HG03097 (cell line): ENCODE measurements around the gene MRPL53.
A peak's percentile ranks its signal among the peaks of the same experiment; 100 is the strongest.

Source experiments
- ATAC-seq: cut with Tn5 transposase; IDR thresholded peaks from one replicate; pipeline ENCODE4 v1.9.1; 2021; ENCODE audit not compliant: unreplicated experiment, low FRiP score

The MRPL53 gene

DNA sequence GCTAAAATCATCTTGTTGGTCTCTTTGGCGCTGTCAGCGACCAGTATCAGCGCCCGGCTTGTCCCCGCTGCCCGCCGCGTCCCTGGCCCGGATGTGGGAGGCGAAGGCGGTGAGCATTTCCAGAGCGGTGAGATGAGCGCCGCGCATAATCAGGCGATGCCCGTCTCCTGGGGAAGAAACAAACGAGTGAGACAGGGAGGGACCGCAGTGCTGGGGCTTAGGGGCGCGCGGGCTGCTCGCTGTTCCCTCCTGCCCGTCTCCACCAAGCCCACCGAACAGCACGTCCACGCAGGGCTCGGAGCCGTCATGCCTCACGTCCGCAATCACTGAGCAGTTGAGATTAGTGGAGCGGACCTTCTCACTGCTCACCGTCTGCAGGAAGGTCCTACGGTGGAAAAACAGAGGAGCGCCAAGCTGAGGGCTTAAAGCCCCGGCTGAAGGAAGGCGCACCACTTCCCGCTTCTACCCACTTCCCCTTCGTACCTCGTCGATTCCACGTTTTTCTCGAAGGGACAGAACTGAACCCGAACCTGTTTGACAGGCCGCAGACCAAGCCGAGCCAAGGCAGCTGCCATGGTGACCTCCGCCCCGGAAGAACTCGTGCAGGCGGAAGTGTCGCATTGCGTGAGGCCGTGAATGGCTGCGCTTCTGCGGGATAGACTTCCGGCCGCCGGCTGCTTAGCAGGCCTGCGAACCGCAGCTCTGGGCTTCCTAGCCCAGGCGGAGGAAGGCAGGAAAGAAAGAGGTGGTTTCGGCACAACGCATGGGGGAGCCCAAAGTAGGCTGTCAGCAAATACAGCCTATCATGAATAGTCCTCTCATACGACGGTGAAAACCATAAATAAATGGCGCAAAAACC is at the start of gene MRPL53:
Gene MRPL53 (minus strand): TSS at position 595 of the 859 bp plus-strand sequence. CDS start 20 bp downstream, at position 575.
- peak; percentile 73 for ATAC-seq

DNA sequence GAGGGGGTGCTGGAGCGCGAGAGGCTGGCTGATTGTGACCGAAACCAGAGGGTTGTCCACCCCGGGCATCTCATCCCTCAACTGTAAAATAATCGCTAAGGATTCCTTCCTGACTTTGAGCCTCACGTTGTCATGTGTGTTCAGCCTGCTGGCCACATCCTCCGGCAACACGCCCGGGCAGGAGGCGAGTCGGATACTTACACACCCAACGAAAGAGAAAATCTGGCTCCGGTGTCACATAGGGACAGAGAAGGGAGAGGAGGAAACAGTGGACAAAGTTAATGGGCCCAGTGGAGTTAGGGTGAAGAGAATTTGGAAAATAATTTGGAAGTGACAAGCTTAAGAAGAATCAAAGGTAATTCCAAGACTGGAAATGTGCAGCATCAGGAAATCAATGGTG is 44.2 kb upstream of the MRPL53 start:
- ATAC-seq = no peak

DNA sequence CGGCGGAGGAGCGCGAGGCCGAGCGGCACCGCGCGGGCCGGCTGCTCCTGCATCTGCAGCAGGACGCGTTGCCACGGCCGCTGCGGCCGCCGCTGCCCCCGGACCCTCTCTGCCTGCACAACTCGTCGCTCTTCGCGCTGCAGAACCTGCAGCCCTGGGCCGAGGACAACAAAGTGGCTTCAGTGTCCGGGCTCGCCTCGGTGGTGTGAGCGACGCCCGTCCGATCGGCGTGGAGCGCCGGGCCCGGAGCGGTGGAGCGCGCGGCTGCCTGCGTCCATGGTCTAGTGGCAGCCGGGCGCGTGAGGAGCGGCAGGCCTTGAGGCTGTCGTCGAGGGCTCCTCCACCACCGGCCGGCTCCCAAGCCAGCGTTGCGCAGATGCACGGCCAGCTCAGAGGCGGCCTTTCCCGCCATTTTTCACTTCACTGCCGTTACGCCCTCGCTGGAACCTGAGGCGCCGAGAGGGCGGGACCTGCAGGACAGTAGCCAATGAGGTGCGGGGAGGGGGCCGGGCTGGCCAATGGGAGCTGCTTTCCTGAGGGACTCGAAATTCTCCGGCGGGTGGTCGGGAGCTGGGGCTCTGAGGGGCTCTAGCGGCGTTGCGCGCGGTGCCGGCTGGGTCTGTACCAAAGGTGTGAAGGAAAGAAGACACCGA is 43.6 kb upstream of the MRPL53 start:
- no peak for ATAC-seq

DNA sequence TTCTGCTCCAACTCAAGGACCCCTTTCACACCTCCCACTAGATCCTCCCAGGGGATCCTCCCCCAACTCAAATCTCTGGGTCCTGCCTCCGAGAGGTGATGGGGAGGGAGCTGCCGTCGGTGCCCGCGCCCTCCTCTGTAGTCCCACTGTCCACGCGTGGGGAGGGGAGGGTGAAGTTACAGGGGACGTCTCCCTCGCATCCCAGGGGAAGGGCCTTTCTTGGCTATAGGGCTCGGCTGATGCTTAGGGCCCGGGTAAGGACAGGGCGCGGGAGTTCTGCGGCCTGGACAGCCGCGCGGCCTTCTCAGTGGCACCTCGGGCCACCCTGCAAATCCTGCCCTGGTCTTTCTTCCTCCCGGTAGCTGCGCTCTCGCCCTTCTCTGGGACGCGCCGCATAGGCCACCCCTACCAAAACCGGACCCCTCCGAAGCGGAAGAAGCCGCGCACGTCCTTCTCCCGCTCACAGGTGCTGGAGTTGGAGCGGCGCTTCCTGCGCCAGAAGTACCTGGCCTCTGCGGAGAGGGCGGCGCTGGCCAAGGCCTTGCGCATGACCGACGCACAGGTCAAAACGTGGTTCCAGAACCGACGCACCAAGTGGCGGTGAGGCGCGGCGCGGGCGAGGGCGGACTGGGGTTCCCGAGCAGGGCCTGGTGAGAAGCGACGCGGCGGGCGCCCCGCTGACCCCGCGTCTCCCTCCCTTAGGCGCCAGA is 42.9 kb upstream of the MRPL53 start:
- no peak for ATAC-seq

DNA sequence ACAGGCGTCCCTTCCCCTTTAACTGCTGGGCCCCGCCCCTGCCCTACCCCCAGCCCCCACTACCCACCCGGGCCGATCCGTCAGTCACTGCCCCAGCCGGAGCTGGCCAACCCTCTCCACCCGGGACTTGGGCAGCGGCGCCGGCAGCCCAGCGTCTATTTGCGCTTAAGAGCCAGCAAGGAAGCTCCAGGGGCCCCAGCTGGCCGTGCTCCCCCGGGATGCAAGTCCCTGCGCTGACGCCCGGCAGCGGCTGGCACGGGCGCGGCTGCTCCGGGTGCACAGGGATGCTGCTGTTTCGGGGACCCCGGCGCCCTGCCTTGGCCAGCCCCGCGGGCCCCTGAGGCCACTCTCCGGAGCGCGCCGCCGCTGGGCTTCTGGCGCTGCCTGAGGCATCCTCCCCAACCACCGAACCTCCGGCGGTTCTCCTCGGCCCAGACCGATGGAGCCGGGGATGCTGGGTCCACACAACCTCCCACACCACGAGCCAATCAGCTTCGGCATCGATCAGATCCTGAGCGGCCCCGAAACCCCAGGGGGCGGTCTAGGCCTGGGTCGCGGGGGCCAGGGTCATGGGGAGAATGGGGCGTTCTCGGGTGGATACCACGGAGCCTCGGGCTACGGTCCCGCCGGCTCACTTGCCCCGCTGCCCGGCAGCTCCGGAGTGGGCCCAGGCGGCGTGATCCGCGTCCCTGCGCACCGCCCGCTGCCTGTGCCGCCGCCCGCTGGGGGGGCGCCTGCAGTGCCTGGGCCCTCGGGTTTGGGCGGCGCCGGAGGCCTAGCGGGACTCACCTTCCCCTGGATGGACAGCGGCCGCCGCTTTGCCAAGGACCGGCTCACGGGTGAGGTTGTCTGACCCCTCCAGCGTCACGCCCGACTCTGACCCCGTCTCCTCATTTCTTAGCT is 42.1 kb upstream of the MRPL53 start, which contains the start of gene TLX2:
Gene TLX2 (plus strand): TSS at position 83 of the 903 bp plus-strand sequence. CDS start 357 bp downstream, at position 440.
- no peak for ATAC-seq

DNA sequence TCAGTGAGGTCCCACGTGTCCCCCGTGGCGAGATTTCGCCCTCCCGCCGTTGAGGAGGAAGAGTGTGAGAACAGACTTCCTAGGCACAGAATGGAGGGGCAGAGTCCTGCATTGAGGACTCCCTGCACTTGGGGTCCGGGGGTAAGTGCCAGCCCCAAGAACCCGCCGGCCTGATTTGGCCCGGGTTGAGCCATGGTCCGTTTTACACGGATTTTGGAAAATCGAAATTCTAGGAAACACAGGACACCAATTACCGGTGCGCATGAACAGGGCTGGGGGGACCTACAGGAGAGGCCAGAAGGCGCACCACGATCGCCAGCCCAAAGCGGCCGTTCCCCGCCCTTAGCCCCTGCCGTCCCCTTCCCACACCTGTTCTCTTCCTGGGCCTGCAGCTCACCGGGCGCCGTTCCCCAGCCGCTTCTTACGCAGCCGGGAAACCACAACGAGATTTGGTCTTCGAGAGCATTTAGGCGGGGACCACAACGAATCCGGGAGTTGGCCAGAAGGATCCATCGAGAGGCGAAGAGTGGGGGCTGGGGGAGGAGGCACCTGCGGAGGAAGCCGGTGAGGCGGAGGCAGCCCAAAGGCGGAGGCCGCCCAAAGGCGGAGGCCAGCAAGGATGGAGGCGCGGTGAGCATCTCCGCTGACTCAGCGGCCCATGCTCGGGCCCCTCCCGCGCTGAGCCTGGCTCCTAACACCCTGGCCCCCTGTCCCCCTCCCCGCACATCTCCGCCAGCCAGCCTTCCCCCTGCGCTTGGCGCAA is 41.3 kb upstream of the MRPL53 start:
- ATAC-seq = no peak

DNA sequence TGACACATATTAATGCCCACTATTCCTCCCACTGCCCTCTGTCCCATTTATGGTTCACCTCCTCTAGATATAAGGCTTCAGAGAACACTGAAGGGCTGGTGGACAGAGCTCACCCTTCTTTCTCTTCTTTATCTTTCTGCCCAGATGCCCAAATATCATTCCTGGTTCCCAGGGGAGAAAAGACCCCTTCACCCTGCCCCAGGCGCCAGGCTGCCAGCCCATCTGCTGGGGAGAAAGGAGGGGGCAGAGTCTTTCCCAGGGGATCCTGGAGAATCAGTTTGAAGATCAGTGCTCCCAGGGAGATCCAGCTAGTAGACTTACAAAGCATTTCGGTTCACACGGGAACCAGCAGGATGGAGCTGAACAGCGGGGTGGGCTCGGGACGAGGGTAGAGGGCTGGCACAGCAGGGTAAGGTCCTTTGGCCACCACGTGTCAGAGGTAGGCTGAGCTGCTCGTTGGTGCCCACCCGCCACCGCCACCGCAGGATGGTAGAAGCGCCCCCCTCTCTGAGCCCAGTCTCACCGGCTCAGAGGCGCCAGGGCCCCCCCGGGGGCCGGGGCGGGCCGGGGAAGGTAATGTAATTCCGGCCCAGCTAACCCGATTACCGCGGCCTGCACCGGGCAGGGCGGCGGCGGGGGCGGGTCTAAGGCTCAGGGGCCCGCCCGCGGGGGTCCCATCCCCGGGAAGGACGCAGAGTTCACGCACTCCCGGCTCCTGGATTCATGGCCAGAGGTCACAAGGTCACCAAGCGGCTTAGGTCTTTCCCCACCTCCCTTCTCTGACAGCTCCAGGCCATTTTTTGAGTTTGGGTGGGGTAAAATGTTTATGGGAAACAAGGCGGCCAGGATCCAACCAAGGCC is 40.5 kb upstream of the MRPL53 start:
- ATAC-seq = no peak

DNA sequence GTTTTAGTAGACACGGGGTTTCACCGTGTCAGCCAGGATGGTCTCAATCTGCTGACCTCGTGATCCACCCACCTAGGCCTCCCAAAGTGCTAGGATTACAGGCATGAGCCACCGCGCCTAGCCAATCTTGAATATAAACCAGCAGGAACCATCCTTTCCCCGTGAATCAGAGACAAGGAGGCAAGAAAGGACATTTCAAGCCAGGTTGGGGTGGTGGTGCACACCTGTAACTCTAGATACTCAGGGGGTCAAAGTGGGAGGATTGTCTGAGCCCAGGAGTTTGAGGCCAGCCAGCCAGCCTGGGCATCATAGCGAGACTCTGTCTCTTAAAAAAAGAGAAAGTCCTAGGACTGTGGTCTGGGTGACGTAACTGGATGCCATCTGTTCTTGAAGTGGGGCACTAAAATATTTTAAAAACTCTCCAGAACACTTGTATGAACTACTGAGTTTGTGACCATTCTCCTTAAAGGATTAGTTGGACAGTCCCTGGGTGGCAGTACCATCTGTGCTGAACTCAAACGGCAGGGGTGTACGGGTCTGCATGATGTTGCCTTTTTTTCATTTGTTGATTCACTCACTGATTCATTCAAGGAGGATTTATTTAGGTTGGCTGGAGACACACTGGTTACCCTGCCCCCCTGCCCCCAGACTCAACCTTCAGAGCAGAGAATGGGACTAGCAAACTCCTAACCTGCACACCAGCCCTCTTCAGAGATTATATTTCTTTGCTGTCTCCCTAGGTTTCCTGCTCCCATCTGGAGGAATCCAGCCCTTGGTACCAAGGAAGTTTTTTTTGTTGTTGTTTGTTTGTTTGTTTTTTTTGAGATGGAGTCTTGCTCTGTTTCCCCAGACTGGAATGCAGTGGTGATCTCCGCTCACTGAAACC is 38.9 kb upstream of the MRPL53 start:
- ATAC-seq = no peak

DNA sequence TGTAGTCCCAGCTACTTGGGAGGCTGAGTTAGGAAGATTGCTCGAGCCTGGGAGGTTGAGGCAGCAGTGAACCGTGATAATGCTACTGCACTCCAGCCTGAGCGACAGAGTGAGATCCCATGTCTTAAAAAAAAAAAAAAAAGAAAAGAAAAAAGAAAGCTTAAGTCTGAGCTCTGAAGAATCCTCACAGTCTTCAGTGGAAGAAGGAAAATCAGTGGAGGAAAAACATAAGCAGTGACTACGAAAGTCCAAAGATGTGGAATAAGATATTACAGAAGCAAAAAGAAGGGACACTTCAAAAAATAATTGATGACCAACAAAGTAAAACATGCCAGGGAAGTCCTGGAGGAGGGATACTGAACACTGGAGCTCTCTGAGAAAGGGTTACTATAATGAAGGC is 37.8 kb upstream of the MRPL53 start:
- ATAC-seq = no peak

DNA sequence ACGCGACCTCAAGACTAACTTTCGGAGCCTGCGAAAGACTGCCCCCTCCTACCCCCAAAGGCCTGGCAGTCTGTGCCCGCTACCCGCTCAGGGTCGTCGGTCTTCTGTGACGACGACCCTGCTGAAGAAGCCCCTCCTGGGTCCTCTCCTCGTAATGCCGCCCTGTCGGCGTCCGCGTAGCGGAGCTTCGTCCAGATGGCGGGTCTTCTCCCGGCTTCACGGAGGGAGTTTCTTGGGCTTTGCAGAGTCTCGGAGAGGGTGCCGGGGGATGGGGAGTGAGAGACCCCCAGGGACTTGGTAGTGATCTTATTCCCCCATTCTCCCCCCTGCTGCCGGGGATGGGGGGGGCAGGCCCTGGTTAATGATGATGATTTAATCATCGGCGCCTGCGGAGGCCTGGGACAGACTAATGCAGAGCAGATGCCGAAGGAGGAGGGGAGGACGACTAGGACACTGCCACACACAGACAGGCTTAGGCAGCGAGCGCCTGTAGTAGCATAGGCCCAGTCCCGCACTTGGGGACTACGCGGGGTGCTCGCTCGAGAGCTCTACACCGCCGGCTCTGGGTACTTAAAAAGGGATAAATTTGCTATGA is 35.5 kb upstream of the MRPL53 start:
- ATAC-seq = peak; percentile 3

DNA sequence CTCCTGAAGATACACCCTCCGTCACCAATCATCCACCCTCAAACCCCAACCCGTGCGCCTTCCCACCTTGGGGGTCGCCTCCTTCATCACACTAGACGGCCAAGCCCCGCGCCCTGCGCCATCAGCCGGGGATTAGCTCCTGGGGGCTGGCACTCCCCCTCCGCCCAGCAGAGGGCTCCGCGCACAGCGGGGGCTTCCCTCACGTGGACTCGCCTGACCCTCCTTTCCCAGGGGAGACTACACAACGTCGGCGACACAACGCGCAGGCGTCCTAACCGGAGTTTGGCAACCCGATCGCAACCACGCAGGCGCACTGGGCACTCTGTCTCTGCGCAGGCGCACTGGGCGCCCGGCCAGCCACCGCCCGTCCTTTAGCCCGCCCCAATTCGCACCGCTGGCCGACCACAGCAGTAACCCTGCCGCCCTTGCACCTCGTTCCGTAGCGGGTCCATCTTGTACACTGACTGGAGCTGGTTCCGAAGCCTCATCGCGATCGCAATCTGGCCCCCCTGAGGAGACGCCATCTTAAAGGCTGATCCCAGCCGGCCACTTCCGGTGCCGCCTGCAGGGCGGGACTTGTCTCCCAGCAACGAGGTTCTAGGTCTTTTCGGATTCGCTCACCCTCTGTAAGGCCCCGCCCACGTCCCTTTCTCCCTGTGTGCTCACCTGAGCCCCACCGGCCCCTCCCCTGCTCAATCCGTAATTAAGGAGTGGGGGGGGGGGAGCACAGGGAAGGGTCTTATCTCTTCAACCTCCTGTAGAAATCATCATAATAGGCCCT is 34.9 kb upstream of the MRPL53 start, which contains the start of gene PCGF1:
Gene PCGF1 (minus strand): TSS at position 551 of the 781 bp plus-strand sequence. CDS start 27 bp downstream, at position 524.
- peak; percentile 79 for ATAC-seq

DNA sequence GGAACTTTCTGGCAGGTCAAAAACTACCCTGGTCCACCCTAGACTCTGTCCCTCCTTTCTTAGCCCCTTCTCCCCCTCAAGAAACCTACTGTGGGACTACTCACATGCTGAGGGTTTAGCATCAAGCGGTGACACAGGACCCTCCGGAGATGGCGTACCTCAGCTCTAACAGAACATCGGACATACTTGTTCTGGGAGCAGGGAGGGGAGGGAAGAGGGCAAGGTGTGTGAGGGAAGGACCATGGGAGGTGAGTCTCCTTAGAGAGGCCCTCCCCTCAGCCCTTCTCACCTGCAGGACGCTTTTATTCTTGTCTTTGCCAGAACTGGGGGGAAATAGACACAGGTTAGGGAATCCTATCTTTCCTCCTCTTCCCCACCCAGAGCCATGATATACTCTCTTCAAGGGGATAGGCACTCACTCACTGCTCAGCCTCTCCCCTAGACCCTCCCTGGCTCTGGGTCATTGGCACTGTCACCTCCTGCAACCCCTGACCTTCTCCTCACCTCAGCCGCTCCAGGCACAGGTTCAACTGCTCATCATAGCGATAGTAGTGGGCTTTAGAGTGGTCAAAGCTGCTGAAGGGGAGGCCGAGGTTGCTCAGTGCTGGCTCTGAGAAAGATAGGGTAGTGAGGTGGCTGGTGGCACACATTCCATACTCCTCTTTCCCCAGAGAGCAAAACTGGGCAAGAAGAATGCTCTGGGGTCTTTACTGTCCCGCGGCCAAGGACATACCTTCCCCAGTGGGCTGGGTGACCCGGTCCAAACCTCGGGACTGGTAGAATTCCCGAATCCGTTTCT is 33.2 kb upstream of the MRPL53 start:
- no peak for ATAC-seq

DNA sequence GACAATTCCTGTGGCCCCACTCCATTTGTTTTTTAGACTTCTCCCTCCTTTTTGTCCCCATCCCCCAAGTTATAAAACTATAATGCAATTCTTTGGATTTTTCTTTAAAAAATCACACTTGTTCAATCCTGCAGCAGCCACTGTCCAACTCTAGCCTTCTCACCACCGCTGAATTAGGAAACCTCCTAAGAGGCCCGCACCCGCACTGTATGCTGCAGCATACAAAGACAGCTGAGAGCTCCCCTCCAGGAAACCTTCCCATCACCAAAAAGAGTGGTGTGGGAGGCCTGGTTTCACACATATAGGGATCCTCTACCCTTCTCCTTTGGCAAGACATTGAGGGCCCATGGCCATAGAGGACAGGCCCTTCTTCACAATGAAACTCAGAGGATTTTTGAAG is 32.1 kb upstream of the MRPL53 start:
- no peak for ATAC-seq

DNA sequence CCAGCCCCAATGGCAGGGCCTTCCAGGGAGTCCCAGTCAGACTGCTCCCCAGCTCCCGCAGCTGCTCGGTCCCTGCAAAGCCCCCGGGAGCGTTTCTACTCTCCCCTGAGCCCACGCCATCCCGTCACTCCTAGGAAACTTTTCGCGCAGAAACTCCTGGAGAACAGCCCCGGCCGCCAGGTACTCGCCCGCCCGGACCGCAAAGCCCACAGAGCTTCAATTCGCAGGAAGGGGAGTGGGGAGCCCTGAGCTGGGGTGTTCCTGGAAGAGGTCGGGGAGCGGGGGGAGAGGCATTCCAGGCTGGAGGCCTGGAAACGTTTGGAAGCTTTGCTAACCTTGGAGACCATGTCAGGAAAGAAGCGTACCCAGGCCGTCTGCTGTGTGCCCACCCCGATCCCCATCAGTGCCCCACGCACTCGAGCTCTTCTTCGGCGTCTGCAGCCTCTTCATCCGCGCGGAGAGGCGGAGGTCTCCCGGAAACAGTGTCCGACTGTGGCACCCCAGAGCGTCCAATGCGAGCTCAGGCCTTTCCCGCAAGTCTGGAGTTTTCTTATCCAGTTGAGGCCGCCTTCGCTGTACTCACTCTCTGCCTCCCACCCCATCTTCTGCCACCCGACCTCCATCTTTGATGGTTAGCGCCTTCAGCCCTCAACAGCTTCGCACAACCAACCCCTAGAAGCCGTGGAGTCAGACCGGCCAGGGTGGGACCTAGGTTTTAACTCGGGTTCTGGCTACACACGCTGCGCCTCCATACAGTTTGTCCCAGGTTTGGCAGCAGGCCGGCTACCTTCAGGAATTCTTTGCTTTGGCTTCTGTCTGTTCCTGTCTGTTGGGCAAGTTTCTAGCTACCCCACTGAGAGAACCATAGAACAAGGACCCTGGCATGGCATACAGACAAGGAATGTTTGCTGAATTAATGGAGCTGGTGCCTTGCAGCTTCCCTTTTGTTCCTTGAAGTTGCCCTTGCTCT is 31.3 kb upstream of the MRPL53 start:
- no peak for ATAC-seq
